ENCODE data around the gene MAST4.

The MAST4 gene

GRCh38 chr5:67214707-67215447 lies 618.7 kb downstream of the MAST4 start:
- DNase-seq (ENCODE audit: low spot score): no peak

GRCh38 chr5:67215519-67216471 lies 619.6 kb downstream of the MAST4 start:
- DNase-seq (ENCODE audit: low spot score): no peak

DNA sequence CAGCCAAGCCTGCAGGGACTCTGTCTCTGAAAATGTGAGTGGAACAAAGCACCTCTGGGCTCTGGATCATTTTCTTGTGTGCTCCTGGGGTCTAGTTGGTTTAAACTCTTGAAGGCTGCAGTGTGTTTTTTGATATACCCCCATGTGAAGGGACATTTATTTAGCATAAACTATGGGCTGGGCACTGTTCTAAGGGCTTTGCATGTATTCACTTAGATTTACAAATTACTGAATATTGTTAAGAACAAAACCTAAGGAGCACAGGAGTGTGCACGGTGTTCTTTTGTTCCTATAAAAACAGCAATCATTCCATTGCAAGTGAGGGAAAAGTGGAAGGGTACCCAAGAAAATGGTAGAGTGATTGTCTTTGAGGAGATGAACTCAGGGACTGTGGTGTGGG lies 620.4 kb downstream of the MAST4 start:
- DNase-seq (ENCODE audit: low spot score): no peak

Data from AG20443 (cell line).